IMR-90 (cell line): ENCODE data around the gene ACTMAP. TPM values are rescaled to one million over a fixed set of nuclear protein-coding genes. Genes with fewer than 3 reads are reported as not detected.

Source experiments
- ATAC-seq: fragments of 200-7000 bp; cut with Tn5 transposase; 2 replicates; pipeline ENCODE4 v1.9.1; 2020; ENCODE audit warnings: low read depth, mild to moderate bottlenecking, moderate library complexity
- BruUV-seq: library from RNA; stranded (reverse); fragments of 400-500 nt; replicated peaks from 2 replicates; lab custom pipeline; 2021; lab: Mats Ljungman, UMichigan
- CTCF ChIA-PET: fragments of 300-600 bp; formaldehyde crosslinking; extraction: SDS; loops from one replicate; lab custom pipeline; 2021; ENCODE audit warnings: antibody characterized with exemption; lab: Yijun Ruan, JAX
- POLR2A ChIA-PET: fragments of 300-600 bp; sonication (Branson Sonifier 250); formaldehyde crosslinking; loops from one replicate; lab custom pipeline; 2022; ENCODE audit warnings: antibody characterized with exemption; ENCODE audit not compliant: unreplicated experiment; lab: Charles Lee
- DNase-seq: peaks from one replicate; pipeline ENCODE4 v3.0.0; 2013
- H2AFZ ChIP-seq: replicated peaks from 2 replicates; pipeline ENCODE3; 2013; ENCODE audit warnings: low read length, mild to moderate bottlenecking; ENCODE audit not compliant: poor library complexity
- H2AK5ac ChIP-seq: 2 replicates; pipeline ENCODE4 v1.6.1; 2013; ENCODE audit warnings: low read depth, low read length, inconsistent platforms
- H2AK9ac ChIP-seq: replicated peaks from 2 replicates; pipeline ENCODE3; 2013; ENCODE audit warnings: mild to moderate bottlenecking, low read depth, low read length, moderate library complexity; ENCODE audit not compliant: poor library complexity
- H2BK120ac ChIP-seq: 2 replicates; pipeline ENCODE4 v1.6.1; 2013; ENCODE audit warnings: low read depth, low read length, inconsistent platforms
- H2BK15ac ChIP-seq: 3 replicates; pipeline ENCODE4 v1.6.1; 2013; ENCODE audit warnings: low read depth, low read length, inconsistent platforms
- H2BK20ac ChIP-seq: 2 replicates; pipeline ENCODE4 v1.6.1; 2013; ENCODE audit warnings: low read depth, mild to moderate bottlenecking, inconsistent platforms, low read length, moderate library complexity
- H2BK5ac ChIP-seq: 2 replicates; pipeline ENCODE4 v1.6.1; 2013; ENCODE audit warnings: mild to moderate bottlenecking, low read depth, low read length, inconsistent platforms; ENCODE audit not compliant: poor library complexity, severe bottlenecking
- H3K14ac ChIP-seq: replicated peaks from 2 replicates; pipeline ENCODE4 v1.6.1; 2013; ENCODE audit warnings: low read depth, low read length, inconsistent platforms
- H3K18ac ChIP-seq: 2 replicates; pipeline ENCODE4 v1.6.1; 2013; ENCODE audit warnings: low read depth, low read length, control low read depth
- H3K23ac ChIP-seq: 2 replicates; pipeline ENCODE4 v1.6.1; 2013; ENCODE audit warnings: low read depth, low read length, inconsistent platforms
- H3K27ac ChIP-seq: 2 replicates; pipeline ENCODE4 v1.5.1; 2013; ENCODE audit warnings: mild to moderate bottlenecking, control low read depth, low read length; ENCODE audit not compliant: insufficient read depth
- H3K27me3 ChIP-seq: 2 replicates; pipeline ENCODE4 v1.6.1; 2013; ENCODE audit warnings: low read length; ENCODE audit not compliant: control insufficient read depth, insufficient read depth
- H3K36me3 ChIP-seq: 2 replicates; pipeline ENCODE4 v1.6.1; 2013; ENCODE audit warnings: low read length, mixed read lengths; ENCODE audit not compliant: control insufficient read depth, insufficient read depth
- H3K4ac ChIP-seq: 2 replicates; pipeline ENCODE4 v1.6.1; 2013; ENCODE audit warnings: low read depth, low read length, inconsistent platforms
- H3K4me1 ChIP-seq: 2 replicates; pipeline ENCODE4 v1.6.1; 2013; ENCODE audit warnings: low read length, mixed read lengths; ENCODE audit not compliant: control insufficient read depth, insufficient read depth
- H3K4me2 ChIP-seq: 2 replicates; pipeline ENCODE4 v1.6.1; 2013; ENCODE audit warnings: low read depth, mild to moderate bottlenecking, control low read depth, low read length, moderate library complexity
- H3K4me3 ChIP-seq: 2 replicates; pipeline ENCODE4 v1.5.1; 2013; ENCODE audit warnings: low read depth, mild to moderate bottlenecking, control low read depth, low read length, moderate library complexity; ENCODE audit not compliant: insufficient read depth
- H3K56ac ChIP-seq: 2 replicates; pipeline ENCODE4 v1.6.1; 2013; ENCODE audit warnings: low read length, inconsistent platforms; ENCODE audit not compliant: insufficient read depth; ENCODE audit errors: extremely low read depth
- H3K79me1 ChIP-seq, 2 experiments: 2 replicates each; pipeline ENCODE4 v1.6.1; 2013; ENCODE audit warnings: low read length in 2 of 2, inconsistent platforms in 1 of 2, low read depth in 1 of 2
- H3K9ac ChIP-seq: 2 replicates; pipeline ENCODE4 v1.6.1; 2013; ENCODE audit warnings: low read depth, low read length, control low read depth
- H3K9me1 ChIP-seq: 2 replicates; pipeline ENCODE4 v1.6.1; 2013; ENCODE audit warnings: low read length, inconsistent platforms; ENCODE audit not compliant: insufficient read depth
- H3K9me3 ChIP-seq: 2 replicates; pipeline ENCODE4 v1.6.1; 2013; ENCODE audit warnings: low read length; ENCODE audit not compliant: control insufficient read depth, insufficient read depth
- H4K20me1 ChIP-seq: 2 replicates; pipeline ENCODE4 v1.6.1; 2013; ENCODE audit warnings: low read length, inconsistent platforms; ENCODE audit not compliant: insufficient read depth
- H4K5ac ChIP-seq: 2 replicates; pipeline ENCODE4 v1.6.1; 2013; ENCODE audit warnings: mild to moderate bottlenecking, low read depth, low read length, control low read depth
- H4K8ac ChIP-seq, 2 experiments: 2 replicates each; pipeline ENCODE4 v1.6.1; 2013; ENCODE audit warnings: low read depth in 2 of 2, low read length in 2 of 2, control low read depth in 1 of 2, inconsistent platforms in 1 of 2
- H4K91ac ChIP-seq: 2 replicates; pipeline ENCODE4 v1.6.1; 2013; ENCODE audit warnings: low read depth, low read length, inconsistent platforms; ENCODE audit not compliant: insufficient read depth
- BHLHE40 ChIP-seq: fragments of 150-350 bp; IDR thresholded peaks from 2 replicates; pipeline ENCODE4 v1.6.1; 2016; ENCODE audit warnings: mild to moderate bottlenecking, low read depth, low read length
- CEBPB ChIP-seq: IDR thresholded peaks from 2 replicates; pipeline ENCODE4 v1.6.1; 2012; ENCODE audit warnings: low read depth, low read length, improper control_type of control experiment
- FOS ChIP-seq: fragments of 150-350 bp; IDR thresholded peaks from 2 replicates; pipeline ENCODE4 v1.6.1; 2016; ENCODE audit warnings: low read depth, low read length
- MAFK ChIP-seq: IDR thresholded peaks from 2 replicates; pipeline ENCODE4 v1.6.1; 2012; ENCODE audit warnings: low read depth, low read length, improper control_type of control experiment
- MAZ ChIP-seq: IDR thresholded peaks from 2 replicates; pipeline ENCODE4 v1.6.1; 2012; ENCODE audit warnings: low read depth, mild to moderate bottlenecking, low read length, improper control_type of control experiment, moderate library complexity, borderline replicate concordance
- MXI1 ChIP-seq: IDR thresholded peaks from 2 replicates; pipeline ENCODE4 v1.6.1; 2012; ENCODE audit warnings: low read depth, mild to moderate bottlenecking, low read length, moderate library complexity, borderline replicate concordance
- NFE2L2 ChIP-seq: fragments of 150-350 bp; IDR thresholded peaks from 2 replicates; pipeline ENCODE4 v1.6.1; 2016; ENCODE audit warnings: low read depth, mild to moderate bottlenecking, low read length
- POLR2A ChIP-seq: IDR thresholded peaks from 2 replicates; pipeline ENCODE4 v1.6.1; 2012; ENCODE audit warnings: mild to moderate bottlenecking, low read depth, low read length
- RAD21 ChIP-seq: IDR thresholded peaks from 2 replicates; pipeline ENCODE4 v1.6.1; 2012; ENCODE audit warnings: low read length, improper control_type of control experiment
- RCOR1 ChIP-seq: IDR thresholded peaks from 2 replicates; pipeline ENCODE4 v1.6.1; 2012; ENCODE audit warnings: mild to moderate bottlenecking, low read length, improper control_type of control experiment; ENCODE audit not compliant: insufficient replicate concordance
- SMC3 ChIP-seq: fragments of 150-350 bp; IDR thresholded peaks from 2 replicates; pipeline ENCODE4 v1.6.1; 2016; ENCODE audit warnings: low read depth, mild to moderate bottlenecking, antibody characterized with exemption, low read length, moderate library complexity
- WGBS, 2 experiments: methylation state at CpG; one replicate each; pipeline versions ENCODE4 v1.1.5 to v1.1.7; 2013; ENCODE audit warnings: missing lambda C conversion rate in 2 of 2; ENCODE audit not compliant: insufficient read length in 1 of 2; ENCODE audit errors: extremely low coverage in 2 of 2; 5-methylcytosine and 5-hydroxymethylcytosine counted together
- dilution Hi-C: fragments of 300-500 bp; cut with HindIII; formaldehyde crosslinking; loops from one replicate; pipeline ENCODE4 v1.14.3; 2018; ENCODE audit warnings: low sequenced_read_pairs; ENCODE audit not compliant: unreplicated experiment
- in situ Hi-C: fragments of 300-500 bp; cut with MboI; formaldehyde crosslinking; loops from 3 replicates; pipeline ENCODE4 v1.14.3; 2019; ENCODE audit warnings: low sequenced_read_pairs, inconsistent platforms, mixed read lengths
- intact Hi-C: fragments of 100-400 bp; cut with micrococcal nuclease; formaldehyde crosslinking; loops from 2 replicates; pipeline ENCODE4 v1.10.0; 2022
- polyA plus RNA-seq, 3 experiments: library from polyadenylated mRNA; depleted of rRNA; stranded (reverse); fragments of >200 nt; gene quantifications; 2 replicates each; pipeline ENCODE4 v1.2.3, GENCODE V29; 2012; ENCODE audit warnings: low replicate concordance in 1 of 3
- total RNA-seq: library from RNA; depleted of rRNA; stranded (reverse); fragments of >200 nt; gene quantifications from 2 replicates; pipeline ENCODE4 v1.2.3, GENCODE V29; 2012
- TF ChIP-seq, protein P1 (sequence below): conservative IDR thresholded peaks from 2 replicates; pipeline ENCODE4 v1.5.1; 2012; ENCODE audit warnings: mild to moderate bottlenecking, low read depth, low read length, improper control_type of control experiment
- TF ChIP-seq, protein P2 (sequence below): fragments of 150-350 bp; IDR thresholded peaks from 2 replicates; pipeline ENCODE4 v1.6.1; 2016; ENCODE audit warnings: low read depth, mild to moderate bottlenecking, low read length, moderate library complexity, borderline replicate concordance

The ACTMAP gene
- total and polyA plus RNA-seq, 2 of the 4 experiments (the other 2 are of a cell fraction) = 0.54 to 5.4 TPM

DNA sequence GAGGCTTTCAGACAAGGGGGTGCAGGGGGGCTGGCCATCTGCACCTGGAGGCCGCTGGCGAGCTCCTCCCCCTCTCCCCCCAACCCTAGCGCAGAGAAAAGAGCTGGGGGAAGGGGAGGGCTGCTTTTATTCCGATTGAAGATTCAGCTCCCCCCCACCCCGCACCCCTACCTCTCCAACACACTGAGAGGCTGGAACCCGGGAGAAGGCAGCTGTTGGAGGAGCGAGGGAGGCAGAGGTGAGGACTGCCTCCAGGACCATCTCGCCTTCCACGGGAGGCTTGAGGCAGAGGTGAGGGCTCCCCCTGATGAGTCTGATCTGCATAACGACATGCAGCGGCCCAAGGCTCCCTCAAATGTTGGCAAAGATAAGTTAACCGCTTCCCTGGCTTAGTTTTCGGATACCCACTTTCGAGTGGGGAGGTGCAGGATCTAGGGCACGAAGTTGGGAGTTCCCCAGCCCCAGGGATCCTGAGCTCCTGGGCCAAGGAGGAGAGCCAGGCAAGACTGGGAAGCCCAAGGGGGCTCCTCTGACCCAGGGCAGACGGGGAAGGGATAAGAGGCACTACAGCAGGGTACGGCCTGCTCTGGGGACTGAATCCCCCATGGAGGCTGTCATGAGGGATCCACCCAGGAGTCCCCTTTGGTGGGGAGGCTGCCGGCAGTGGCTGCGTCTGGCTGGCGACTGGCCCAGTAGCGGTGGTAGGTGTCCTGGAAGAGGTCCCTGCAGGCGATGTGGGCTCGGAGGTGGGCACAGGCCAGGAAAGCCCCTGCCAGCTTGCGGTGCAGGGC lies 58.7 kb downstream of the ACTMAP start:
- dilution Hi-C loops = no loop called here
- no peak for DNase-seq

More for the DNA sequence above, 58.7 kb downstream of the ACTMAP start:
- H2BK120ac ChIP-seq = peak overlapping the region; percentile 90
- POLR2A ChIA-PET = interaction anchor here (0.7 kb wide), 1 partner anchor 206 kb away, joined by 3 read pairs; no protein-coding TSS in a partner anchor
- peak overlapping the region; percentile 99 for H3K4ac ChIP-seq
- H3K27me3 ChIP-seq = no peaks in the 10 kb centered on the region
- H2BK5ac ChIP-seq = peak overlapping the region; percentile 89
- peaks cover 28% of the 10 kb centered on the region for H3K9me1 ChIP-seq
- peaks cover 19 to 39% of the 10 kb centered on the region in 2 experiments for H3K79me1 ChIP-seq
- no peak overlapping the region for H3K56ac ChIP-seq
- ATAC-seq = no peak
- peak overlapping the region; percentile 71 for H2AK5ac ChIP-seq
- peaks cover 28% of the 10 kb centered on the region for H3K36me3 ChIP-seq
- no peaks in the 10 kb centered on the region for H3K9me3 ChIP-seq
- H4K20me1 ChIP-seq = peaks cover 27% of the 10 kb centered on the region
- whole genome bisulfite sequencing, 2 experiments = 76% methylated on average over 8 of the region's 24 CpGs; no CpG with 5 or more reads in 1 of the 2 experiments
- no peak overlapping the region for H3K14ac ChIP-seq
- H4K5ac ChIP-seq = no peak overlapping the region
- peak overlapping the region; percentile 78; the same call in 1 of the 2 replicates for H3K4me2 ChIP-seq
- no peak overlapping the region for H3K4me3 ChIP-seq
- H3K18ac ChIP-seq = no peak overlapping the region
- no TSS peak for BruUV-seq
- H4K8ac ChIP-seq = peak overlapping the region; percentile 89 to 93; a peak in 2 of 4 replicates
- peak overlapping the region; percentile 9 for H2BK20ac ChIP-seq
- intact Hi-C loops (loop anchor here (2.0 kb wide), 2 partner anchors 23 to 59 kb away; partner anchors contain the start of genes ACTMAP and SNRPA), in situ Hi-C loops (no loop called here)
- 0 out of 2 replicates have a peak overlapping the region, but pooled peaks have one; percentile 17 for H3K23ac ChIP-seq
- CTCF ChIA-PET = no interaction called here
- H2AFZ ChIP-seq = peak overlapping the region; percentile 97
- H4K91ac ChIP-seq = peak overlapping the region; percentile 89
- H3K4me1 ChIP-seq = peaks cover 17% of the 10 kb centered on the region
- no peak overlapping the region for H3K9ac ChIP-seq
- H2AK9ac ChIP-seq = peak overlapping the region; percentile 97
- H2BK15ac ChIP-seq = 0 out of 3 replicates have a peak overlapping the region, but pooled peaks have one; percentile 28
- no peak for TF ChIP-seq CEBPB
- TF ChIP-seq MAFK = no peak
- no peak for TF ChIP-seq FOS
- no peak for TF ChIP-seq SMC3
- no peak for TF ChIP-seq MAZ
- TF ChIP-seq, protein P1, sequence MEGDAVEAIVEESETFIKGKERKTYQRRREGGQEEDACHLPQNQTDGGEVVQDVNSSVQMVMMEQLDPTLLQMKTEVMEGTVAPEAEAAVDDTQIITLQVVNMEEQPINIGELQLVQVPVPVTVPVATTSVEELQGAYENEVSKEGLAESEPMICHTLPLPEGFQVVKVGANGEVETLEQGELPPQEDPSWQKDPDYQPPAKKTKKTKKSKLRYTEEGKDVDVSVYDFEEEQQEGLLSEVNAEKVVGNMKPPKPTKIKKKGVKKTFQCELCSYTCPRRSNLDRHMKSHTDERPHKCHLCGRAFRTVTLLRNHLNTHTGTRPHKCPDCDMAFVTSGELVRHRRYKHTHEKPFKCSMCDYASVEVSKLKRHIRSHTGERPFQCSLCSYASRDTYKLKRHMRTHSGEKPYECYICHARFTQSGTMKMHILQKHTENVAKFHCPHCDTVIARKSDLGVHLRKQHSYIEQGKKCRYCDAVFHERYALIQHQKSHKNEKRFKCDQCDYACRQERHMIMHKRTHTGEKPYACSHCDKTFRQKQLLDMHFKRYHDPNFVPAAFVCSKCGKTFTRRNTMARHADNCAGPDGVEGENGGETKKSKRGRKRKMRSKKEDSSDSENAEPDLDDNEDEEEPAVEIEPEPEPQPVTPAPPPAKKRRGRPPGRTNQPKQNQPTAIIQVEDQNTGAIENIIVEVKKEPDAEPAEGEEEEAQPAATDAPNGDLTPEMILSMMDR = no peak
- TF ChIP-seq MXI1 = no peak
- no peak for TF ChIP-seq RCOR1
- TF ChIP-seq POLR2A = no peak
- TF ChIP-seq NFE2L2 = no peak
- no peak for TF ChIP-seq BHLHE40
- no peak for TF ChIP-seq RAD21
- TF ChIP-seq, protein P2, sequence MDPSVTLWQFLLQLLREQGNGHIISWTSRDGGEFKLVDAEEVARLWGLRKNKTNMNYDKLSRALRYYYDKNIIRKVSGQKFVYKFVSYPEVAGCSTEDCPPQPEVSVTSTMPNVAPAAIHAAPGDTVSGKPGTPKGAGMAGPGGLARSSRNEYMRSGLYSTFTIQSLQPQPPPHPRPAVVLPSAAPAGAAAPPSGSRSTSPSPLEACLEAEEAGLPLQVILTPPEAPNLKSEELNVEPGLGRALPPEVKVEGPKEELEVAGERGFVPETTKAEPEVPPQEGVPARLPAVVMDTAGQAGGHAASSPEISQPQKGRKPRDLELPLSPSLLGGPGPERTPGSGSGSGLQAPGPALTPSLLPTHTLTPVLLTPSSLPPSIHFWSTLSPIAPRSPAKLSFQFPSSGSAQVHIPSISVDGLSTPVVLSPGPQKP = no peak
- peak overlapping the region; percentile 90; the same call in 1 of the 2 replicates for H3K27ac ChIP-seq
